HG03460 (cell line): ENCODE data around the gene TIAM2.

Experiments
- ATAC-seq: cut with Tn5 transposase; IDR thresholded peaks from one replicate; pipeline ENCODE4 v1.9.1; 2021; ENCODE audit not compliant: unreplicated experiment

Gene TIAM2

GRCh38 chr6:155023717-155024116 lies 28.6 kb downstream of the TIAM2 start:
- ATAC-seq = no peak

GRCh38 chr6:155024391-155025027 lies 29.4 kb downstream of the TIAM2 start:
- no peak for ATAC-seq

- no peak for ATAC-seq
Observed at GRCh38 chr6:155026022-155026705, 31.0 kb downstream of the TIAM2 start.

- ATAC-seq = no peak
Observed at GRCh38 chr6:155026706-155027045, 31.6 kb downstream of the TIAM2 start.

DNA sequence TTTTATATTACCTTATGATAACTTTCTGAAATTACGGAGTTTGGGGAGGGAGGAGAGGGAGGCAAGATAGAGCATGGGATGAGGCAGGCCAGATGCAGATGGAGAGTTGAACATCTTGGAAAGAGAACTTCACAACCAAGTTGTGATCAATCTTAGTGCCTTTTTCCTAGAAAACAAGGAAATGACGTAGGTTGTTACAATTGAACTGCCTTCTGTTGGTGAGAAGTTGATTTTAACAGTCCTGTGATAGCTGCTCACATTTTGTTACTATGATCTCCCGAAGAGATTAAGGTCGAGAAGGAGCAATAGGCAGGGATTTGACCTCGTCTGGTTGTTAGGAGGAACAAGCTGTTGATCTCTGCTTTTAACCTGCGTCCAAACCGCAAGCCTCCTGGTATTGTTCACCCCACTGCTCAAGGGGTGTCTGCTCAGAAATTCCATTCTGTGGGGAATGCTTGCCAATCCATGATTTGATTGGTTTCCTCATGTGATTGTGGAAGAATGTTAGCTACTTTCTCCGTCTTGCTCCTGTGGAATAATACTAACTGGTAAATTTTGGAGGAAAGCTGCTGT lies 35.1 kb downstream of the TIAM2 start:
- no peak for ATAC-seq

DNA sequence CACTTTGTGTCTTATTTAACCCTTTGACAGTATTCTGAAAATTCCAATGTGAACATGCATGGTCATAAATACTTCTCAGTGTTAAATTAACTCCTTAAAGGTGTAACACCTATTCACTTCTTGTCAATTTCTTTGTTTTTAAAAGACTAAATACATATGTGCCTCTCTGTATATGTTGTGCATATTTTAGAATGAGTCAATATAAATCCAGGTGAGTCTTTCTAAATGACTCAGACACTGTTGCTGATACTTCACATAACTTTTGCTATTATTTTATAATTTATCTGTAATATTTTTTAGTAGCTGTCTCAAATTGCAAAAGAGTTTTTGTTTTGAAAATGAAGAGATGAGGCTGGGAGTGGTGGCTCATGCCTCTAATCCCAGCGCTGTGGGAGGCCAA lies 36.0 kb downstream of the TIAM2 start:
- ATAC-seq = no peak

- ATAC-seq = no peak
Observed at GRCh38 chr6:155033021-155033791, 38.1 kb downstream of the TIAM2 start.

- ATAC-seq = no peak
Observed at GRCh38 chr6:155036907-155037306, 41.8 kb downstream of the TIAM2 start.

DNA sequence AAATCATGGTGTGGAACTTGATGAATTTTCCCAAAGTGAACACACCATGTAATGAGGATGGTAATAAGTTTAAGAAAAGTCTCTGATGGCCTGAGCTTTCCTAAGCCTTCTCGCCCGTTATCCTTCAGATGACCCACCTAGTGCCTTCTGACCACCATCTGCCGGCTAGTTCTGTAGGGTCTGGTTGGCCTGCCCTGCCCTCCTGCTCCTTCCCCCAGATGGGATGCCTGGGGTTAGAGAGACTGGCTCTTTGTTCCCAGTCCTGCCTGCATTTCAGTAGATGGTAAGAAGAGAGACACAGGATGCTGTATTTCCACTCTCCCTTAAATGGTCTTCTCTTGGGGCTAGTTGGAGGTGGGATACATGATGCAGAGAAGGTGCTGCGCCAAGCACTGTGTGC lies 43.0 kb downstream of the TIAM2 start:
- no peak for ATAC-seq

- ATAC-seq = no peak
Observed at GRCh38 chr6:155038527-155038926, 43.4 kb downstream of the TIAM2 start.

DNA sequence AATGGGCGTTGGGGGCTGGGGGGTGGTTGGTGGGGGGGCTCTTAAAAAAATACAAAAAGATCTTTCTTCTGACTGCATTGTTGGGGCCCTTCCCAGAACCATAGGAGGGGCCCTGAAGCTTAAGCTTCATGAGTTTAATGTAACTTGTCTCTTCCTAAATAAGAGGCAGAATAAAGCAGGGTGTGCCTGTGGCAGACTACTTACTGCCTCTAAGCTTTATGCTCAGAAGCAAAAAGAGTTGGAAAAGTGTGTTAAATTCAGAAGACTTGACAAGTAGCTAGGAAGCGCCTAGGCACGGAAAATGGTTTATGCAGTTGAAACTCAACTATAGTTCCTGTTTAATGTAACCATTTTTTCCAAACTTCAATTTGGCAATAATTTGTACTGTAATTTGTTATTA lies 44.5 kb downstream of the TIAM2 start:
- no peak for ATAC-seq

- ATAC-seq = no peak
Observed at GRCh38 chr6:155040154-155040553, 45.0 kb downstream of the TIAM2 start.

- ATAC-seq = no peak
Observed at GRCh38 chr6:155040901-155041650, 46.0 kb downstream of the TIAM2 start.

GRCh38 chr6:155041741-155042279 lies 46.7 kb downstream of the TIAM2 start:
- ATAC-seq = no peak

- no peak for ATAC-seq
Observed at GRCh38 chr6:155042983-155043382, 47.9 kb downstream of the TIAM2 start.

DNA sequence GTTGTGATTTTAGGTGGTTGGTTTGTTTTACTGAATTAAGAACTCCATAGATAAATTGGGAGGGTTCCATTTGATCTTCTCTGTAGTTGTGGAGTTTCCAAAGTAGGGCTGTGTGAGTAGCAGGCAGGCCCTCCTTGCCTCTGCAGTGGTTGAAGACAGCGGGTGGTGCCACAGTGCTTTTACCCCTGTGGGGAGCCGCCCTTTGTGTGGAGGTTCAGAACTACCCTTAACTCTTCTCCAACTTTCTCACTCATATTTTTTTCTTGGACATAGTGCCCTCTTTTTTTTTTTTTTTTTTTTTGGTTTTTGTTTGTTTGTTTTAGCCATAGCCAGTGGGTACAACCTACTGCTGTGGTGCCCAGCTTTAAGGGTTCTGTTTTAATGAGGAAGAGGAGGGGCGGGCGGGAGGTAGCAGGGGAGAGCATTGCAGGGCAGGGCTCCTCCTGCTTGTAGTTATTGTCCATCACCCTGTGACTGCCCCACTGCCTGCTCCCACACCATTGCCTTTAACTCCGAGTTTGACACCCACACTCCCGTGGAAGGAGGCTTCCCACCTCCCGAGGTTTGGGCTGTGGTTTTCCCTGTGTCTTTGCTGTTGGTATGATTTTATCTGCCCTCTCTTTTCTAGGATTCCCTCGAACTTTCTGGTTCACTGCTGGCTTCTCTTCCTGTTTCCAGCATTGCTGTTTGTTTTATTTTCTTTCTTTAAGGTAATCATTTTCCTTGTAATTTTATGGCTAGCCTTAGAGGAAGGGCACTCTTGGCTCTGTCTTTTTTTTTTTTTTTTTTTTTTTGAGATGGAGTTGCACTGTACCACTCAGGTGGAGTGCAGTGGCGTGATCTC lies 50.7 kb downstream of the TIAM2 start:
- no peak for ATAC-seq

- ATAC-seq = no peak
Observed at GRCh38 chr6:155047523-155047922, 52.4 kb downstream of the TIAM2 start.

DNA sequence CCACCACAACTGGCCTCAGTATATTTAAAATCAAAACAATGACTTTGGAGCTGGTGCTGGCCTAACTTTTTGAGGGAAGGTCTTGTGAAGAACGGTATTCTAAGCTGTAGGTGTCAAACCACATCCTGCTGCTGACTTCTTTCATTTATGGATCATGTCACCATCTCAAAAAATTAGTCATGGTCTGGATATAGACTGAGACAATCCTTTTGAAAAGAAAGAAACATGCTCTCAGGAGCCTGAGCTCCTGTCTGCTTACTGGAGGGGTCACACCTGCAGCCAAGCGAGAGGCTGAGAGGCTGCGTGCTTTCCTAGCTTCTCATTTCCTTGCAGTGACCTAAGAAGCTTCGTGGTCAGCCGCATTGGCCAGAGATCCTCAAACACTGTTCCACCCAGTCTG lies 55.2 kb downstream of the TIAM2 start:
- peak; percentile 78 for ATAC-seq

- no peak for ATAC-seq
Observed at GRCh38 chr6:155054491-155055250, 59.6 kb downstream of the TIAM2 start.
